Melanocyte of skin (primary cell): ENCODE data around the gene SMS. TPM values are rescaled to one million over a fixed set of nuclear protein-coding genes. Genes with fewer than 3 reads are reported as not detected.

Experiments used
- total RNA-seq, 2 donors: library from RNA; depleted of rRNA; stranded (reverse); fragments of >200 nt; gene quantifications; 2 replicates each; pipeline ENCODE4 v1.2.3, GENCODE V29; 2012

The SMS gene
- 100 to 1,000 TPM; 128 to 212 TPM for total RNA-seq

DNA sequence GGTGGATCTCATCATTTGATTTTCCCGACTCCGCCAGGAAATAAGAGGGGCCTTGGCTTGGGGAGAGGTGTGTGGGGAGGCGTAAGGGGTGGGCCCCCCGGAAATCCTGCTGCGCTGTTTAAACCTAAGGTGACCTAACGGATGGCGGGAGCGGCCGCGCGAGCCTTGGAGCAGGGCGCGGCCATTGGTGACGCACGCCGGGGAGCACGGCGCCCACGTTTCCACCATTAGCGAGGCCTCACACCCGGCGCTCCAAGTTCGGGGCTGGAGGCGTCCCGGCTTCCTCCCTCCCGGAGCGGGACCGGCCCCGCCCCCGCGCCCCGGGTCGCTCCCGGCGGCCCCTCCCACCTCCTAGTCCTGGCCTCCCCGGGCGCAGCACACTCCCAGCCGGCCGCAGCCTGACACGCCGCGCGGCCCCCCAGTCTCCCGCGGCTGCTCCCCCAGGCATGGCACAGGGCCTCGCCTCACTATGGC lies at the start of gene SMS:
Gene SMS, plus strand, starts transcription at position 354 of the 474 bp plus-strand sequence. Its CDS starts 116 bp downstream, at position 470.

DNA sequence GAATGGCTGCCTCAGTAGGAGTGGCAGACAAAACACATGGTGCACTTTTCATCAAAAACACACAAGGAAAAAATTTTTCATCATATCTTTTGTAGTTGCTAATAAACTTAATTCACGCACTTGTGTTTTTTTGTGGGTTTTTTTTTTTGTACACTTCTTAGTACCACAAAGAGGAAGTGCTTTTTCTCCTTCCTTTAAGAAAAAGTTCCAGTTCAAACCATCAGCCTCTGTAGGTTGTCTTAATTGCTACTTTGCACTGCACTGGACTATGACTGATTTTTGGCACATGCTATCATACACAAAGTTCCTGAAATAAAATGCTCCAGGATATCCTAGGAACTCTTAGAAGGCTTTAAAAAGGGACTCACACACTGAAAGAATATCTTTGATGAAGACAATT lies 91.6 kb downstream of the SMS start, which contains the start of gene PHEX:
Gene PHEX, plus strand, starts transcription at position 242 of the 400 bp plus-strand sequence. CDS start 681 bp downstream, outside the sequence.

Other genes with a start within 250 kb of the SMS start
- not detected for gene SMPX, start 182.6 kb upstream of the SMS start, total RNA-seq
- 10 to 100 TPM in 1 of 2 donors, 1 to 10 TPM in 1; 10.0 to 15.0 TPM for gene MBTPS2, start 101.1 kb upstream of the SMS start, total RNA-seq
- 1 to 10 TPM; 1.4 to 2.7 TPM for gene YY2, start 84.7 kb upstream of the SMS start, total RNA-seq
- 1 to 10 TPM in 1 of 2 donors, under 1 TPM in 1; 0.67 to 1.7 TPM for gene PHEX, start 91.6 kb downstream of the SMS start, total RNA-seq